Activated CD4-positive, alpha-beta T cell treated with anti-CD3 and anti-CD28 coated beads, Interleukin-2, Interleukin-6, amounts not matched to agents 100 ng/mL and 50 ng/mL, durations not matched to agents 16 hours and 8 hours (primary cell): ENCODE data around the gene STARD13.

Experiments used
- DNase-seq: peaks from one replicate; pipeline ENCODE4 v3.0.0-alpha.2; 2020

Gene STARD13

GRCh38 chr13:33310245-33311038, 24.9 kb upstream of the STARD13 start:
- DNase-seq, result no peak

- DNase-seq, result no peak
Measured at GRCh38 chr13:33308863-33309262, 23.3 kb upstream of the STARD13 start.

DNA sequence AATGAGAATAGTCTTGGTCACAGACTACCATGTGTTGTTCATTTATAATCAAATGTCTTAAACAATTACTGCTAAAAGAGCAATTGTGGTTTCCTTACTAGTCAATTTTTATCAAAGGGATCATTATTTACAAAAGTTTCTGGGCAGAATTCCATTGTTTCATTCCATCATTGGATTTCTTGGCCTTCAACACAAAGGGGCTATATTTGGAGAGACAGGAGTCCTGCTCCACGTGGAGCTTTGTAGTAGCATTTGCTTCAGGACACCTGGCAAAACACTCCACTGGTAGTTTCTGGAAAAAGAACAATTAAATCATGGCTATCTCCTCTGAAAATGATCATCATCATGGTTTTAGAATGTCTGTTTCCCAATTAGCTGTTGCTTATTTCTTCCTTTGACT, 22.3 kb upstream of the STARD13 start:
- DNase-seq, result no peak

DNA sequence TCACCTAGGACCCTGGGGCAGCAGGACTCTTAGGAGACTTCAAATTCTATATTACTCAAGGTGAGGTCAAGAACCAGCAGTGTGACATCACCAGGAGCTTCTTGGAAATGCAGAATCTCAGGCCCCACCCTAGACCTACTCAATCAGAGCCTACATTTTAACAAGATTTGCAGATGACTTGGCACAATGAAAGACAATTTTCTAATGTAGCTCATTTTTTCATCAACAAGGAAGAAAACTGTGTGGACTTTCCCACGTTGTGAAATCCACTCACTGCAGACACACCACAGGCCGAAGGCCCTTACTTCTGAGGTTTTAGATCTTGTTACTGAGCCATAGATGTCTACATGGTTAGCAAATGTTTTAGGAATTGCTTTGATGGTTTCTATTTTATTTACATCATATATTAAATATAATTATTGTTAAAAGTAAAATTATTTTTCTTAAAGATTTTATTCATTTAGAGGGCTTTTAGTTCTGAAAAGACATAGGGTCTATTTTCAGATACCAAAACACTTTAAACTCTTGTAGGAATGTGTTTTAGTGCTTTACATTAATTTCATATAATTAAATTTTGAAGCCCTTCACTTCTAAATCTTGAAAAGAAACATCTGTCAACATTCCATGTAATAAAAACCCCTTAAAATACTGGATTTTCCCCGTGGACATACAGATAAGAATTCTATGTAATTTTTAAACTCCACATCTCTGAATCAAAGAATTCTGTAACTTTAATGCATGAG, 18.5 kb upstream of the STARD13 start:
- no peak for DNase-seq

- no peak for DNase-seq
Measured at GRCh38 chr13:33299626-33300025, 14.1 kb upstream of the STARD13 start.

- no peak for DNase-seq
Measured at GRCh38 chr13:33296793-33297425, 11.4 kb upstream of the STARD13 start.

DNA sequence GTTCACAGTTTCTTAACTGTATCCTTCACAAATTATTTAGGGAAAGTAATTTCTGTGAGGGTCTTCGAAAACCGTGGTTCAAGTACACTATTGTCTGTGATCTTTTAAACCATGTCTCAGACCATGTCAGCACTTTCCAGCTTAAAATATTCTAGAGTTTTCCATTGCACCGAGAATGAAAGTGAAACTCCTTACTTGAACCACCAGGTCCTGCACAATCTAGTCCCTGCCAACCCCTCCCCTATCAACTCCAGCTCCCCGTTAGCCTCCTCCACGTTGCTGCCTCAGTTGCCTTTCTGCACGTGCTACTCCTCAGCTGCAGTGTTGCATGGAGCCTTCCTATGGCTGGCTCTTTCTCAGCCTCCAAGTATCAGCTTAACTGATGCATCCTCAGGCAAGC, 7.2 kb upstream of the STARD13 start:
- no peak for DNase-seq

- no peak for DNase-seq
Measured at GRCh38 chr13:33290421-33290965, 4.9 kb upstream of the STARD13 start.

DNA sequence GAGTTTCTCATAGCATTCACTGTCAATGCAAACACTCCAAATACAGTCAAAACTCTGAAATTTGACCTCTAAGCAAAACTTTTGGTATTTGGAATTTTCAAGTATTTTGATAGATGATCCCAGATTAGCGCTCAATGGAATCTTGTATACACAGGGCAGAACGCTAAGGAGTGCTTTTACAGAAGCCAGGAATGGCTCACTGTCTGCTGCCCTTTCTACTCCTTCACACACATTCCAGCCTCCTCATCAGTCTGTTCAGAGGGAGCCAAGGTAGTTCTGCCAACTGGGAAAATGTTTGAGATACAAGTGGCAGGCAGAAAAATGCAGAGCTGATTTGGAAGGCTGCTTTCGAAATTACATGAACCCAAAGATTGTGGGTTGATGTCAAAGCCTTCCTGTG, 4.4 kb upstream of the STARD13 start:
- DNase-seq, result no peak

- DNase-seq, result no peak
Measured at GRCh38 chr13:33287142-33287882, 1.8 kb upstream of the STARD13 start.

GRCh38 chr13:33286128-33286527, 573 bp upstream of the STARD13 start:
- DNase-seq, result no peak

DNA sequence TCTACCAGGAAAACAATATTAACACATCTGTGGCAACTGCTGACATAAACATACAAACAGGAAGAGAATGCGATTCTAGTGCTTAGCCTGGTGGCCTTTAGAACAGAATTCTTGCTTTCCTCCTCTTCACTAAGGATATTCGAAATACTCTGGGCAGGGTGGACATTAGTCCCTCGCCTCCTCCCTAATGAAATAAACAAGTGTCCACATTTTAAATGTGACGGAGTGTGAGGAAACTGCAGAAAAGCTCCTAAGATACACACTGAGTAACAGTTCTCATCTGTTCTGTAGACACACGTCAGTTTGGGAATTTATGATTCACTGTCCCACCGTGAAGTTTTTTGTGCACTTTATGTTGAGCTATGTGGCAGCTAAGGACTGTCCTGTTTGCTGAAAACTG, 639 bp downstream of the STARD13 start:
- DNase-seq, result no peak

DNA sequence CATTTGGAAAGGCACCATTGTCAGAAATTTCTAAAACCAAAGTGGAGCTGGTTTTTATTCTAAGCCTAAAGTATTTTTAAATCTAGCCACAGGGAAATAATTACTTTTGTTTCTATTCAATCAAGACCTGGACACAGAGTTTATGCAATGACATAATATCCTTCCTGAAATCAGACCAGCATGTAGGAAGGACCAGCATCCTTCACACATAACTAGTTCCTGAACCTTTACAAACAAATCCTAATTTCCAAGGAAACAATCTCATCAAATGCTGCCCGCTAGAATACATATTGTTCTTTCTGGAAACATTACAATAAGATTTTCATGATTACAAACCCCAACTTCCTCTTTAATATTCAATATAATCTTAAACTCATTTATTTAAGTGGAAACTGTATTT, 1.5 kb downstream of the STARD13 start:
- no peak for DNase-seq

GRCh38 chr13:33283195-33283911, 2.2 kb downstream of the STARD13 start:
- no peak for DNase-seq

DNA sequence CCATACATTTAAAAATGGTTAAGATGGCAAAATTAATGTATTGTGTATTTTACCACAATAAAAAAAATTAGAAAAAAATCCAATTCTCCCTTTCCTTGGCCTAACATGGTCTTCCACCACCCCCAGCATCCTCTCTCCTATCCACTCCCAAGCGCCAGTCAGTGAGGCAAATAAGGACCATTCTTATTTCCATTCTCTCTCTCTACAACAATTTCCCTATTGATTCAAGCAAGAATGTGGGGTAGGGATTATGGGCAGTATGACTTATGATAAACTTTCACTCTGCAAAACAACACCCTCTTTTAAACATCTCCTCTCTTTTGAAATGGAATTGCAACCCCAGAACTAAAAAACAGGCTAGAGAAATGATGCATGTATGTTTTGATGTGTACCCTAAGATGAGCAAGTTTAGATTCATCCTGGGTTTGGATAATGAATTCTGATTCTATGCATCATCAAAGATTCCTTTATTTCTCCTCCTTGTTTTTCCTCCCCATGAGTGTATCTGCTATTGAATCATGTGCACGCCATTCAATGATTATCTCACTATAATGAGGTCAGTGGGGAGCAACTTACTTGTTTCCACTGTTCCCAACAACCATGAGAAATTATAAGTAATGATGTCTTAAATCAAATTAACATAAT, 3.5 kb downstream of the STARD13 start:
- DNase-seq, result no peak

DNA sequence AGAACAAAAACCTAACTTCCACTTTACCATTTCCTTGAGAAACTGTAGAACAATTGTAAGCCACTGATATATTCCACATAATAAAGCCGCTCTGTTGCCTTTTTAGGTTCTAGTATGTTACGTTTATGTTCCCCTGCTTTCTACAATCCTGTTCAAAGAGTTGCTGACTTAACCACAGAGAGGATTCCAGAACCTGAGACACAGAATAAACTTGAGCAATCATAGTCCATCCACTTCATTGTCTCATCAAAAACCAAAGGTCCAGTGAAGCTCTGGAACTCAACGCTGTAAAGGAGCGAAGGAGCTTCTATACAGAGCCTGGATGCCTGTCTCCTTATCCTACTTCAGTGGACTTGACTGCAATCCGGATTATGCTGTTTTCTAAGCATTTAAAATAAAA, 4.6 kb downstream of the STARD13 start:
- no peak for DNase-seq

GRCh38 chr13:33280279-33280905, 5.2 kb downstream of the STARD13 start:
- no peak for DNase-seq

DNA sequence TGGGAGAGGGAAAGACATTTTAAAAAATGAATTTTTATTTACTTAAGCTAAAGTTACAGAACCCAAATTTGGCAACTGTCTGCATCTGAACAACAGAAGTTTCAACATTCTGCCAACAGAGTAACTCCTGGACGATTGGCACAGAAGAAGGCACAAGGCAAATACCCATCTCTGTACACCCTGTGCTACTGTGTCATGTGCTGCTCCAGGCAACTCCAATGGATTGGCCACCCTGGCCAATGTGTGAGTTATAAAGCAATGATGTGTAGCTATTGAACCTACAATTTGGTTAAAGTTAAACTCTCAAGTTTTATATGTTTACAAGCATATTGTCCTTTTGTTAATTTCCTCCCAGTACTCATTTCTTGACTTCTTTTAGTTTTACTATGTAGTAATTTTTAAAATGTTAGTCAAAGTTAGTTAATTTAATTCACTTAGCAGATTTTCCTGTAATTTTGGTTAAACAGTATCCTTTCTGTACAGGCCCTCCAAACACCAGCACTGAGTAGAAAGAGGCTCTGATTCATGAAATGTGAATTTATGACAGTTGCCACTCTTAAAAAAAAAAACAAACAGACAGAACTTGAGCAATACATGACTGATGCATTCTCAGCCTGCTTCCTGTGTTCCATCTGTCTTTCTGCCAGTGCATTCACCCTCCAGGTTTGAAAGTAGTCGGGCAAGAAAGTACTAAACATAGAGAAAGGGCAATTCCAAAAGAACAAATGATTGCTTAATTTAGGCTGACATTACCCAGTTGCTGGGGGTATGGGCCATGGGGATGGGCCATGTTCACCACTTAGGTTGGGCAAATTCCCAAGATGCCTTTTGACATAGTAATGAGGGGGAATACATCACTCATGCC, 5.9 kb downstream of the STARD13 start:
- no peak for DNase-seq

DNA sequence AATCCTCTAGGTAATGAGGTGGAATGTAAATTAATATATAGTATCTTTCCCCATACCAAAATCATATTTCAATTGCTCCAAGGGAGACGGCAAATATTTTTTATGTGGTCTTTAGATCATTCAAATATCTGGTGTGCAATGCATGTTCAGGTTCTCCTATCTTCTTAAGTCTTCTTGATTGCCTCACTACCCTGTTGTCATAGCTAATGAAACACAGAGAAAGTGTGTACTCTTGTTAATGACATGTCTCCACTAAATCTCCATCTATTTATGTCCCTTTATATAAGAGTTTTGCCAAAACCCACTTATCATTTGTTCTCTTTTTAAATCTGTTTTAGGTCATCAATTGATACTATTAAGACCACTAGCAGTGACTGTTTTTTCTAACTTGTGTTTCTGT, 6.6 kb downstream of the STARD13 start:
- no peak for DNase-seq

- no peak for DNase-seq
Measured at GRCh38 chr13:33277946-33278345, 7.6 kb downstream of the STARD13 start.
